Hypothalamus (tissue), 51 donors: ENCODE data around the gene ZBTB25.

Experiments
- DNase-seq, 51 donors: peaks; one replicate each; lab custom pipeline; 2025; lab: John Stamatoyannopoulos, UW

ZBTB25 gene

GRCh38 chr14:64503434-64504309 lies at the start of gene ZBTB25:
Gene ZBTB25, minus strand, starts transcription at chr14:64503838. Its CDS starts 13,305 bp downstream, at chr14:64490533.
- peak; percentile 64 to 98 (median 87) for DNase-seq

- no peak for DNase-seq
These were observed 47.1 kb upstream of the ZBTB25 start for GRCh38 chr14:64550621-64551333.

- peak in 4 of 51 donors; percentile 14 to 32 (median 20) for DNase-seq
These were observed 46.4 kb upstream of the ZBTB25 start, which contains the start of gene PPP1R36 for GRCh38 chr14:64549791-64550620. Gene PPP1R36, plus strand, starts transcription at chr14:64549961. Its CDS starts 37 bp downstream, at chr14:64549998.

- no peak for DNase-seq
These were observed 45.4 kb upstream of the ZBTB25 start for GRCh38 chr14:64549016-64549415.

GRCh38 chr14:64544607-64545312 lies 41.1 kb upstream of the ZBTB25 start:
- DNase-seq = no peak

GRCh38 chr14:64542836-64543201 lies 39.2 kb upstream of the ZBTB25 start:
- no peak for DNase-seq

GRCh38 chr14:64541972-64542835 lies 38.6 kb upstream of the ZBTB25 start:
- peak in 5 of 51 donors; percentile 27 to 47 (median 39) for DNase-seq

- DNase-seq = peak in 22 of 51 donors; percentile 14 to 63 (median 37)
These were observed 37.8 kb upstream of the ZBTB25 start for GRCh38 chr14:64541261-64541971.

- DNase-seq = peak; percentile 80 to 100 (median 99)
These were observed 36.9 kb upstream of the ZBTB25 start, which contains the start of gene HSPA2 for GRCh38 chr14:64540208-64541202. Gene HSPA2, plus strand, starts transcription at chr14:64540741. Its CDS starts 109 bp downstream, at chr14:64540850.

GRCh38 chr14:64536488-64537245 lies 33.0 kb upstream of the ZBTB25 start:
- DNase-seq = no peak

- DNase-seq = no peak
These were observed 27.9 kb upstream of the ZBTB25 start for GRCh38 chr14:64531567-64531966.

GRCh38 chr14:64525354-64525753 lies 21.7 kb upstream of the ZBTB25 start:
- DNase-seq = no peak

- no peak for DNase-seq
These were observed 19.1 kb upstream of the ZBTB25 start for GRCh38 chr14:64522591-64523355.

GRCh38 chr14:64520699-64521098 lies 17.1 kb upstream of the ZBTB25 start:
- no peak for DNase-seq

GRCh38 chr14:64518229-64518628 lies 14.6 kb upstream of the ZBTB25 start:
- DNase-seq = no peak
